HL-60 (cell line): ENCODE measurements around the gene ALS2CL.

Experiments
- DNase-seq, 2 experiments: peaks; one replicate each; pipeline ENCODE4 v3.0.0-alpha.2; 2010 to 2020; ENCODE audit warnings: low read depth in 1 of 2, low spot score in 1 of 2
- H3K27ac ChIP-seq: fragments of 250-450 bp; sonication (Bioruptor Pico); replicated peaks from 2 replicates; pipeline ENCODE4 v1.5.1; 2020; ENCODE audit warnings: mild to moderate bottlenecking, moderate library complexity
- H3K27me3 ChIP-seq: fragments of 250-450 bp; sonication (Bioruptor Pico); 2 replicates; pipeline ENCODE4 v1.5.1; 2021; ENCODE audit warnings: mild to moderate bottlenecking, moderate library complexity; ENCODE audit not compliant: insufficient read depth, poor library complexity, severe bottlenecking
- H3K4me3 ChIP-seq: replicated peaks from 2 replicates; pipeline ENCODE4 v1.5.1; 2011; ENCODE audit warnings: mild to moderate bottlenecking, control low read depth, low read length; ENCODE audit not compliant: insufficient read depth
- GABPA ChIP-seq: IDR thresholded peaks from 2 replicates; pipeline ENCODE4 v1.6.1; 2012; ENCODE audit warnings: low read depth
- POLR2AphosphoS5 ChIP-seq: IDR thresholded peaks from 2 replicates; pipeline ENCODE4 v1.6.1; 2012; ENCODE audit warnings: low read depth
- SPI1 ChIP-seq: IDR thresholded peaks from 2 replicates; pipeline ENCODE4 v1.6.1; 2012; ENCODE audit warnings: low read depth, mild to moderate bottlenecking, borderline replicate concordance
- TF ChIP-seq, protein P1 (sequence below): IDR thresholded peaks from one replicate; pipeline ENCODE4 v1.5.1; 2011; ENCODE audit warnings: low read length, control low read depth, inconsistent platforms; ENCODE audit not compliant: insufficient read depth
- TF ChIP-seq, protein P2 (sequence below): IDR thresholded peaks from 2 replicates; pipeline ENCODE4 v1.6.1; 2012; ENCODE audit warnings: low read depth; ENCODE audit not compliant: insufficient replicate concordance

Gene ALS2CL

DNA sequence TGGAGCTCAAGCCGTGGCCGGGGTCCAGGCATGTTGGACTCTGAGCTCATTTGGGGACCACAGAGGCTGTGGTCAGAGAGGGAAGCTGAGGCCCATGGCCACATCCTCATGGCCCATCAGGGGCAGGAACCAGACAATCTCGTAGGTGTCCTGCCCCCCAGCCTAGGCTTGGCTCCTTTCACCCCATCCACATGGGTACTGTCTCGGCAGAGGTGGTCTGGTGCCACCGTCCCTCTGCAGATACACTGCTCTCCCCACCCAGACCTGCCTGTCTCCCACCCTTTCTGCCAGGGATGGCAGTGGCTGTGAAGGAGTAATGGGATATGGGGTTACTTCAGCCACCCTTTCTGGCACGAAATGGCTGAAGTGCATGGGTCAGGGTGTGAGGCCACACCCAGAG, 16.2 kb upstream of the ALS2CL start:
- DNase-seq: no peak
- TF ChIP-seq, protein P1, sequence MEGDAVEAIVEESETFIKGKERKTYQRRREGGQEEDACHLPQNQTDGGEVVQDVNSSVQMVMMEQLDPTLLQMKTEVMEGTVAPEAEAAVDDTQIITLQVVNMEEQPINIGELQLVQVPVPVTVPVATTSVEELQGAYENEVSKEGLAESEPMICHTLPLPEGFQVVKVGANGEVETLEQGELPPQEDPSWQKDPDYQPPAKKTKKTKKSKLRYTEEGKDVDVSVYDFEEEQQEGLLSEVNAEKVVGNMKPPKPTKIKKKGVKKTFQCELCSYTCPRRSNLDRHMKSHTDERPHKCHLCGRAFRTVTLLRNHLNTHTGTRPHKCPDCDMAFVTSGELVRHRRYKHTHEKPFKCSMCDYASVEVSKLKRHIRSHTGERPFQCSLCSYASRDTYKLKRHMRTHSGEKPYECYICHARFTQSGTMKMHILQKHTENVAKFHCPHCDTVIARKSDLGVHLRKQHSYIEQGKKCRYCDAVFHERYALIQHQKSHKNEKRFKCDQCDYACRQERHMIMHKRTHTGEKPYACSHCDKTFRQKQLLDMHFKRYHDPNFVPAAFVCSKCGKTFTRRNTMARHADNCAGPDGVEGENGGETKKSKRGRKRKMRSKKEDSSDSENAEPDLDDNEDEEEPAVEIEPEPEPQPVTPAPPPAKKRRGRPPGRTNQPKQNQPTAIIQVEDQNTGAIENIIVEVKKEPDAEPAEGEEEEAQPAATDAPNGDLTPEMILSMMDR: no peak
- H3K4me3 ChIP-seq: no peak overlapping the region
- H3K27me3 ChIP-seq: no peaks in the 10 kb centered on the region
- no peak overlapping the region for H3K27ac ChIP-seq

DNA sequence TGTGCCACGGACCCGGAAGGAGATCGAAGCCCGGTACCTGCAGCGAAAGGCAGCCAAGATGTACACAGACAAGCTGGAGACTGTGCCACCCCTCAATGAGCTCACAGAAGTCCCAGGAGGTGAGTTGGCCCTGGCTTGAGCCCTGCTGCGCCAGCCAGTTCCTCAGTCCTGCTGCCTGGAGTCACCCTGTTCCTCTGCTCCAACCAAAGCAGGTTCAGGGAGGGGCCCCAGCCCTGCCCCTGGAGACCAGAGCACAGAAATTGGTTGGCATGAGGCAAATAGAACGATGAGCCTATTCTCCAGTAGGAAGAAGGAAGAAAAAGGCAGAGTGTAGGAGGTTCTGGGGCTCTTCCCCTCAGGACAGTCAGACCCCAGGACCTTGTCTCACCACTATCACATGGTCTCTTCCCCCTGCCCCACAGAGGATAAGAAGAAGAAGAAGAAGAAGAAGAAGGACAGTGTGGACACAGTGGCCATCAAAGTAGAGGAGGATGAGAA, 15.7 kb upstream of the ALS2CL start:
- Histone ChIP-seq H3K4me3 (no peak overlapping the region), H3K27ac (no peak overlapping the region), H3K27me3 (no peaks in the 10 kb centered on the region)
- TF ChIP-seq, protein P1: no peak
- TF ChIP-seq SPI1: no peak
- TF ChIP-seq POLR2AphosphoS5: no peak
- no peak for TF ChIP-seq GABPA
- TF ChIP-seq, protein P2, sequence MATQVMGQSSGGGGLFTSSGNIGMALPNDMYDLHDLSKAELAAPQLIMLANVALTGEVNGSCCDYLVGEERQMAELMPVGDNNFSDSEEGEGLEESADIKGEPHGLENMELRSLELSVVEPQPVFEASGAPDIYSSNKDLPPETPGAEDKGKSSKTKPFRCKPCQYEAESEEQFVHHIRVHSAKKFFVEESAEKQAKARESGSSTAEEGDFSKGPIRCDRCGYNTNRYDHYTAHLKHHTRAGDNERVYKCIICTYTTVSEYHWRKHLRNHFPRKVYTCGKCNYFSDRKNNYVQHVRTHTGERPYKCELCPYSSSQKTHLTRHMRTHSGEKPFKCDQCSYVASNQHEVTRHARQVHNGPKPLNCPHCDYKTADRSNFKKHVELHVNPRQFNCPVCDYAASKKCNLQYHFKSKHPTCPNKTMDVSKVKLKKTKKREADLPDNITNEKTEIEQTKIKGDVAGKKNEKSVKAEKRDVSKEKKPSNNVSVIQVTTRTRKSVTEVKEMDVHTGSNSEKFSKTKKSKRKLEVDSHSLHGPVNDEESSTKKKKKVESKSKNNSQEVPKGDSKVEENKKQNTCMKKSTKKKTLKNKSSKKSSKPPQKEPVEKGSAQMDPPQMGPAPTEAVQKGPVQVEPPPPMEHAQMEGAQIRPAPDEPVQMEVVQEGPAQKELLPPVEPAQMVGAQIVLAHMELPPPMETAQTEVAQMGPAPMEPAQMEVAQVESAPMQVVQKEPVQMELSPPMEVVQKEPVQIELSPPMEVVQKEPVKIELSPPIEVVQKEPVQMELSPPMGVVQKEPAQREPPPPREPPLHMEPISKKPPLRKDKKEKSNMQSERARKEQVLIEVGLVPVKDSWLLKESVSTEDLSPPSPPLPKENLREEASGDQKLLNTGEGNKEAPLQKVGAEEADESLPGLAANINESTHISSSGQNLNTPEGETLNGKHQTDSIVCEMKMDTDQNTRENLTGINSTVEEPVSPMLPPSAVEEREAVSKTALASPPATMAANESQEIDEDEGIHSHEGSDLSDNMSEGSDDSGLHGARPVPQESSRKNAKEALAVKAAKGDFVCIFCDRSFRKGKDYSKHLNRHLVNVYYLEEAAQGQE: no peak
- no peak for DNase-seq

DNA sequence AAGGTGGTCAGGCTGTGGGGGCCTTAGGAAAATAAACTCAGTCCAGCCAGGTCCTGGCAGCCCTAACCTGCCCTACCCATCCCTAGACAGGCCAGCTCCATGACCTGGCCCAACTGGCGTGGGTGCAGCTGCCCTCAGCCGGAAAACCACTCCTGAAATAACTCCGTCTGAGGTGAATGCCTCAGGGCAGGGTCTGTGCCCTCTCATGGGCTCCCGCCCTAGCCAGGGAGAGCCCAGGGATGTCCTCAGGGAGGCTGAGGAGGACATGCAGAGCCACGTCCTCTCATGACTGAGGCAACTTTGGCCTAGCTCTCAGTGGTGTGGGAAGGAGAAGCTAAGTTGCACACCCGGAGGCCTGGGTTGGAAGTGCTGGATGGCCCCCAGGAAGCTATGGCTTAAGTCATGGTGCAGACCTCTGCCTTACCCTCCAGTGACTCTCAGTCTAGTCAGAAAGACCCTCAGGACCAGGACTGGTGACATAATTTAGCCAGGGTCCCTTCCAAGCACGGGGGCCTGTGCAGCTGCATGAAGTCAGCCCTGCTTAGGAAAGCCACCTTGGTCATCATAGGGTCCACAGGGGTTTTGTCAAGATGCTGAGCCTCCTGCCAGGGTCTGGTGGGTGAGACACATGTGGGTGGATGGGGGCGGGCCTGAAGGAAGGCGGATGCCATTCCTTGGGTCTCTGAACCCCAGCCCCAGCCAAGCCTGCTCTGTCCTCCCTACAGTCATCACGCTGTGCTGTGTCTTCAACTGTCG, 15.1 kb upstream of the ALS2CL start:
- TF ChIP-seq SPI1: no peak
- TF ChIP-seq, protein P1: no peak
- TF ChIP-seq, protein P2: no peak
- TF ChIP-seq GABPA: no peak
- no peak for TF ChIP-seq POLR2AphosphoS5

DNA sequence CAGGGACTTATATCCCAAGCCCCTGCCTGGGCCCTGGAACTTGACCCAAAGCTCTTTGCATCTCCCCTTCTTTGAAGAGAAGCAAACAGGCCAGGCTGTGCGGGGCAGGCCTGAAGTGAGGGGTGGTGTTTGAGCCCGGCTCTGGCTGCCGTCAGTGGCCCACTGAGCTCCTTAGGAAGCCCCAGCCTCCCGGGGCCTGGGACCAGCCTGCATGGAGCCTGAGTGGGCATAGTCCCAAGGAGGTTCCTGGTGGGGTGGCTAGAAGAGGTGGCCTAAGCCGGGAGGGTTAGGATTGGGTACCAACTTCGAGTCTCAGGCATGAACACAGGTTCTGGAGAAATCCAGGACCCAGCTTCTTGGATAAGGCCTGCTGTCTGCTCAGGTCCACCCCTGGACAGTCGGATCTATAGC, 14.1 kb upstream of the ALS2CL start:
- no peak for DNase-seq
- Histone ChIP-seq H3K4me3 (no peak overlapping the region), H3K27ac (no peak overlapping the region), H3K27me3 (no peaks in the 10 kb centered on the region)
- no peak for TF ChIP-seq SPI1
- TF ChIP-seq POLR2AphosphoS5: no peak
- TF ChIP-seq, protein P1: no peak
- TF ChIP-seq, protein P2: no peak
- no peak for TF ChIP-seq GABPA

More for the DNA sequence above, 15.1 kb upstream of the ALS2CL start:
- Histone ChIP-seq H3K27me3 (no peaks in the 10 kb centered on the region), H3K27ac (no peak overlapping the region), H3K4me3 (no peak overlapping the region)
- no peak for DNase-seq
